SK-N-SH (cell line): ENCODE measurements around the gene ELAVL2. TPM values are rescaled to one million over a fixed set of nuclear protein-coding genes. Genes with fewer than 3 reads are reported as not detected.

ENCODE experiments used
- CTCF ChIA-PET: fragments of 300-600, 350-600 bp; formaldehyde crosslinking; extraction: SDS; loops from one replicate; lab custom pipeline; 2021; lab: Yijun Ruan, JAX
- POLR2A ChIA-PET: fragments of 350-600 bp; sonication (Branson Sonifier 250); formaldehyde crosslinking; extraction: SDS; loops from one replicate; lab custom pipeline; 2020; ENCODE audit warnings: antibody characterized with exemption, inconsistent platforms; lab: Yijun Ruan, JAX
- DNase-seq: peaks from one replicate; pipeline ENCODE4 v3.0.0; 2012
- H2AFZ ChIP-seq: fragments of 200-600 bp; sonication (generic); 2 replicates; pipeline ENCODE4 v1.8.1; 2016; ENCODE audit warnings: antibody characterized with exemption, mild to moderate bottlenecking, low read depth
- H3F3A ChIP-seq: fragments of 200-600 bp; sonication (generic); replicated peaks from 2 replicates; pipeline ENCODE3; 2016; ENCODE audit warnings: antibody characterized with exemption, mild to moderate bottlenecking; ENCODE audit not compliant: insufficient read depth
- H3K27ac ChIP-seq, 2 experiments: fragments of 200-500 bp in 1 of 2; fragments of 200-600 bp in 1 of 2; sonication (Bioruptor generic) in 1 of 2; sonication (generic), shearing (Covaris generic) in 1 of 2; 2 replicates each; pipeline versions ENCODE4 v1.5.1 to v1.6.1; 2014 to 2016; ENCODE audit warnings: low read depth in 2 of 2, inconsistent platforms in 1 of 2, low read length in 1 of 2, mild to moderate bottlenecking in 1 of 2, mixed read lengths in 1 of 2
- H3K27me3 ChIP-seq: fragments of 200-600 bp; sonication (generic), shearing (Covaris generic); 2 replicates; pipeline ENCODE4 v1.6.1; 2016; ENCODE audit warnings: mixed run types; ENCODE audit not compliant: insufficient read depth
- H3K36me3 ChIP-seq, 2 experiments: fragments of 200-500 bp in 1 of 2; fragments of 200-600 bp in 1 of 2; sonication (Bioruptor generic) in 1 of 2; sonication (generic) in 1 of 2; replicated peaks in 1 of 2; 2 replicates each; pipeline versions ENCODE3 to v1.5.1; 2014 to 2016; ENCODE audit warnings: low read length in 1 of 2, mild to moderate bottlenecking in 1 of 2; ENCODE audit not compliant: insufficient read depth in 2 of 2, control insufficient read depth in 1 of 2
- H3K4me1 ChIP-seq, 2 experiments: fragments of 200-500 bp in 1 of 2; fragments of 200-600 bp in 1 of 2; sonication (Bioruptor generic) in 1 of 2; sonication (generic), shearing (Covaris generic) in 1 of 2; 2 replicates each; pipeline versions ENCODE4 v1.5.1 to v1.6.1; 2014 to 2016; ENCODE audit warnings: low read depth in 1 of 2, low read length in 1 of 2, mixed run types in 1 of 2; ENCODE audit not compliant: insufficient read depth in 2 of 2, control insufficient read depth in 1 of 2
- H3K4me2 ChIP-seq: fragments of 200-600 bp; sonication (generic), shearing (Covaris generic); 2 replicates; pipeline ENCODE4 v1.6.1; 2017; ENCODE audit warnings: mixed run types
- H3K4me3 ChIP-seq, 2 experiments: fragments of 200-500 bp in 1 of 2; fragments of 200-600 bp in 1 of 2; sonication (Bioruptor generic) in 1 of 2; sonication (generic), shearing (Covaris generic) in 1 of 2; 2 replicates each; pipeline versions ENCODE4 v1.5.1 to v1.8.1; 2014 to 2016; ENCODE audit warnings: low read depth in 2 of 2, inconsistent platforms in 1 of 2, low read length in 1 of 2, mild to moderate bottlenecking in 1 of 2, mixed read lengths in 1 of 2, moderate library complexity in 1 of 2
- H3K79me2 ChIP-seq: fragments of 200-600 bp; sonication (generic); 2 replicates; pipeline ENCODE4 v1.8.1; 2017; ENCODE audit warnings: mild to moderate bottlenecking; ENCODE audit not compliant: insufficient read depth
- H3K9ac ChIP-seq: fragments of 200-600 bp; sonication (generic); 2 replicates; pipeline ENCODE4 v1.6.1; 2017; ENCODE audit warnings: mixed run types
- H3K9me2 ChIP-seq: fragments of 200-600 bp; sonication (generic); 2 replicates; pipeline ENCODE4 v1.6.1; 2017; ENCODE audit warnings: mixed run types
- H3K9me3 ChIP-seq: fragments of 200-600 bp; sonication (generic); 2 replicates; pipeline ENCODE4 v1.6.1; 2017; ENCODE audit warnings: mixed run types, mild to moderate bottlenecking, moderate library complexity
- H4K20me1 ChIP-seq: fragments of 200-600 bp; sonication (generic); 2 replicates; pipeline ENCODE4 v1.6.1; 2017; ENCODE audit warnings: mild to moderate bottlenecking, mixed run types; ENCODE audit not compliant: insufficient read depth
- CHD2 ChIP-seq: fragments of 150-350 bp; IDR thresholded peaks from 2 replicates; pipeline ENCODE4 v1.6.1; 2018; ENCODE audit warnings: low read length; ENCODE audit not compliant: partially characterized antibody
- ELF1 ChIP-seq: IDR thresholded peaks from 2 replicates; pipeline ENCODE4 v1.4.0; 2012
- FOXJ3 ChIP-seq: sonication (generic); formaldehyde crosslinking; IDR thresholded peaks from 2 replicates; pipeline ENCODE4 v1.5.1; 2020; ENCODE audit warnings: mild to moderate bottlenecking, missing genetic modification reagents
- FOXM1 ChIP-seq: IDR thresholded peaks from 2 replicates; pipeline ENCODE4 v1.4.0; 2012; ENCODE audit warnings: low read depth, mild to moderate bottlenecking
- GABPA ChIP-seq: IDR thresholded peaks from 2 replicates; pipeline ENCODE4 v1.4.0; 2012; ENCODE audit warnings: low read depth, mild to moderate bottlenecking
- JUND ChIP-seq: IDR thresholded peaks from 2 replicates; pipeline ENCODE4 v1.4.0; 2012
- MEF2A ChIP-seq: IDR thresholded peaks from 2 replicates; pipeline ENCODE4 v1.4.0; 2012; ENCODE audit warnings: low read depth, borderline replicate concordance
- MXI1 ChIP-seq: IDR thresholded peaks from 2 replicates; pipeline ENCODE4 v1.6.1; 2012; ENCODE audit warnings: mild to moderate bottlenecking, low read depth, low read length, improper control_type of control experiment
- NRF1 ChIP-seq: IDR thresholded peaks from 2 replicates; pipeline ENCODE4 v1.6.1; 2012; ENCODE audit warnings: low read depth, mild to moderate bottlenecking, low read length
- POLR2AphosphoS5 ChIP-seq: IDR thresholded peaks from 2 replicates; pipeline ENCODE4 v1.6.1; 2012; ENCODE audit warnings: low read depth, low read length
- RCOR1 ChIP-seq: fragments of 150-350 bp; IDR thresholded peaks from 2 replicates; pipeline ENCODE4 v1.6.1; 2017; ENCODE audit warnings: antibody characterized with exemption, low read length
- RFX5 ChIP-seq: IDR thresholded peaks from 2 replicates; pipeline ENCODE4 v1.6.1; 2012; ENCODE audit warnings: mild to moderate bottlenecking, improper control_type of control experiment, low read length
- WGBS: methylation state at CpG from one replicate; pipeline ENCODE4 v1.1.6; 2017; ENCODE audit warnings: low lambda C conversion rate; 5-methylcytosine and 5-hydroxymethylcytosine counted together
- polyA plus RNA-seq, 3 experiments: library from polyadenylated mRNA; depleted of rRNA; stranded (reverse); fragments of >200 nt; gene quantifications; 2 replicates each; pipeline ENCODE4 v1.2.3, GENCODE V29; 2012
- TF ChIP-seq, protein P1 (sequence below): IDR thresholded peaks from 2 replicates; pipeline ENCODE4; 2012
- TF ChIP-seq, protein P2 (sequence below): IDR thresholded peaks from 2 replicates; pipeline ENCODE4 v1.4.0; 2012; ENCODE audit warnings: low read depth
- TF ChIP-seq, protein P3 (sequence below): IDR thresholded peaks from 2 replicates; pipeline ENCODE4 v1.6.1; 2012; ENCODE audit warnings: mild to moderate bottlenecking, low read depth, low read length, moderate library complexity
- TF ChIP-seq, protein P4 (sequence below): fragments of 150-350 bp; IDR thresholded peaks from 2 replicates; pipeline ENCODE4 v1.6.1; 2017; ENCODE audit warnings: antibody characterized with exemption, low read length, low read depth, borderline replicate concordance
- TF ChIP-seq, protein P5 (sequence below): IDR thresholded peaks from 2 replicates; pipeline ENCODE4 v1.4.0; 2012; ENCODE audit warnings: low read depth, borderline replicate concordance

ELAVL2 gene
- polyA plus RNA-seq, 1 of the 3 experiments (the other 2 are of a cell fraction): 0.15 TPM

DNA sequence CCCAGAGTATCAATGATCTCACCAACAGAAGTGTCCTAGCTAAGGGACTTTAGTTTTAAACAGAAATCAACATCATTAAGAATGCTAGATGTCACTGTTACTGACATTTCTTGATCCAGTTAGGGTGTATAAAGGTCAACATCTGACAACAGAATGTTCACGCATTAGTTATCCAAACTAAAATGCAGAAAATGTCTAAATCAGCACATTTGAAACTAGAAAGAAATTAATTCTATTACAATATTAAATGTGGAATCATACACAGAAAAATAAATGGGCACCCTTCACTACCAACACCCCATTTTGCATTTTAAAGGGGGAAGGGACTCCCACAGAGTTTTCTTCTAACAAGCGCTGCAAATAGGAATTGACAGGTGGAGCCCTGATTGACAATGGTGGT, 24.5 kb downstream of the ELAVL2 start:
- CTCF ChIA-PET: interaction anchor here (1.0 kb wide), 1 partner anchor 15 kb away, joined by 3 read pairs; no protein-coding TSS in a partner anchor
- no peak overlapping the region for H3K27ac ChIP-seq
- peaks cover 0 to 4% of the 10 kb centered on the region in 2 experiments; a peak in 1 of 4 replicates for H3K4me1 ChIP-seq
- TF ChIP-seq GABPA (no peak), ELF1 (no peak), FOXJ3 (CRISPR knock-in tag) (no peak), JUND (no peak), POLR2AphosphoS5 (no peak), FOXM1 (no peak), MXI1 (no peak), MEF2A (no peak), RFX5 (no peak), NRF1 (no peak), CHD2 (no peak), RCOR1 (no peak)
- TF ChIP-seq, protein P1, sequence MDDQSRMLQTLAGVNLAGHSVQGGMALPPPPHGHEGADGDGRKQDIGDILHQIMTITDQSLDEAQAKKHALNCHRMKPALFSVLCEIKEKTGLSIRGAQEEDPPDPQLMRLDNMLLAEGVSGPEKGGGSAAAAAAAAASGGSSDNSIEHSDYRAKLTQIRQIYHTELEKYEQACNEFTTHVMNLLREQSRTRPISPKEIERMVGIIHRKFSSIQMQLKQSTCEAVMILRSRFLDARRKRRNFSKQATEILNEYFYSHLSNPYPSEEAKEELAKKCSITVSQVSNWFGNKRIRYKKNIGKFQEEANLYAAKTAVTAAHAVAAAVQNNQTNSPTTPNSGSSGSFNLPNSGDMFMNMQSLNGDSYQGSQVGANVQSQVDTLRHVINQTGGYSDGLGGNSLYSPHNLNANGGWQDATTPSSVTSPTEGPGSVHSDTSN: no peak
- TF ChIP-seq, protein P2, sequence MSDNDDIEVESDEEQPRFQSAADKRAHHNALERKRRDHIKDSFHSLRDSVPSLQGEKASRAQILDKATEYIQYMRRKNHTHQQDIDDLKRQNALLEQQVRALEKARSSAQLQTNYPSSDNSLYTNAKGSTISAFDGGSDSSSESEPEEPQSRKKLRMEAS: no peak
- TF ChIP-seq, protein P3, sequence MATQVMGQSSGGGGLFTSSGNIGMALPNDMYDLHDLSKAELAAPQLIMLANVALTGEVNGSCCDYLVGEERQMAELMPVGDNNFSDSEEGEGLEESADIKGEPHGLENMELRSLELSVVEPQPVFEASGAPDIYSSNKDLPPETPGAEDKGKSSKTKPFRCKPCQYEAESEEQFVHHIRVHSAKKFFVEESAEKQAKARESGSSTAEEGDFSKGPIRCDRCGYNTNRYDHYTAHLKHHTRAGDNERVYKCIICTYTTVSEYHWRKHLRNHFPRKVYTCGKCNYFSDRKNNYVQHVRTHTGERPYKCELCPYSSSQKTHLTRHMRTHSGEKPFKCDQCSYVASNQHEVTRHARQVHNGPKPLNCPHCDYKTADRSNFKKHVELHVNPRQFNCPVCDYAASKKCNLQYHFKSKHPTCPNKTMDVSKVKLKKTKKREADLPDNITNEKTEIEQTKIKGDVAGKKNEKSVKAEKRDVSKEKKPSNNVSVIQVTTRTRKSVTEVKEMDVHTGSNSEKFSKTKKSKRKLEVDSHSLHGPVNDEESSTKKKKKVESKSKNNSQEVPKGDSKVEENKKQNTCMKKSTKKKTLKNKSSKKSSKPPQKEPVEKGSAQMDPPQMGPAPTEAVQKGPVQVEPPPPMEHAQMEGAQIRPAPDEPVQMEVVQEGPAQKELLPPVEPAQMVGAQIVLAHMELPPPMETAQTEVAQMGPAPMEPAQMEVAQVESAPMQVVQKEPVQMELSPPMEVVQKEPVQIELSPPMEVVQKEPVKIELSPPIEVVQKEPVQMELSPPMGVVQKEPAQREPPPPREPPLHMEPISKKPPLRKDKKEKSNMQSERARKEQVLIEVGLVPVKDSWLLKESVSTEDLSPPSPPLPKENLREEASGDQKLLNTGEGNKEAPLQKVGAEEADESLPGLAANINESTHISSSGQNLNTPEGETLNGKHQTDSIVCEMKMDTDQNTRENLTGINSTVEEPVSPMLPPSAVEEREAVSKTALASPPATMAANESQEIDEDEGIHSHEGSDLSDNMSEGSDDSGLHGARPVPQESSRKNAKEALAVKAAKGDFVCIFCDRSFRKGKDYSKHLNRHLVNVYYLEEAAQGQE: no peak
- TF ChIP-seq, protein P4, sequence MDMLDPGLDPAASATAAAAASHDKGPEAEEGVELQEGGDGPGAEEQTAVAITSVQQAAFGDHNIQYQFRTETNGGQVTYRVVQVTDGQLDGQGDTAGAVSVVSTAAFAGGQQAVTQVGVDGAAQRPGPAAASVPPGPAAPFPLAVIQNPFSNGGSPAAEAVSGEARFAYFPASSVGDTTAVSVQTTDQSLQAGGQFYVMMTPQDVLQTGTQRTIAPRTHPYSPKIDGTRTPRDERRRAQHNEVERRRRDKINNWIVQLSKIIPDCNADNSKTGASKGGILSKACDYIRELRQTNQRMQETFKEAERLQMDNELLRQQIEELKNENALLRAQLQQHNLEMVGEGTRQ: no peak
- TF ChIP-seq, protein P5, sequence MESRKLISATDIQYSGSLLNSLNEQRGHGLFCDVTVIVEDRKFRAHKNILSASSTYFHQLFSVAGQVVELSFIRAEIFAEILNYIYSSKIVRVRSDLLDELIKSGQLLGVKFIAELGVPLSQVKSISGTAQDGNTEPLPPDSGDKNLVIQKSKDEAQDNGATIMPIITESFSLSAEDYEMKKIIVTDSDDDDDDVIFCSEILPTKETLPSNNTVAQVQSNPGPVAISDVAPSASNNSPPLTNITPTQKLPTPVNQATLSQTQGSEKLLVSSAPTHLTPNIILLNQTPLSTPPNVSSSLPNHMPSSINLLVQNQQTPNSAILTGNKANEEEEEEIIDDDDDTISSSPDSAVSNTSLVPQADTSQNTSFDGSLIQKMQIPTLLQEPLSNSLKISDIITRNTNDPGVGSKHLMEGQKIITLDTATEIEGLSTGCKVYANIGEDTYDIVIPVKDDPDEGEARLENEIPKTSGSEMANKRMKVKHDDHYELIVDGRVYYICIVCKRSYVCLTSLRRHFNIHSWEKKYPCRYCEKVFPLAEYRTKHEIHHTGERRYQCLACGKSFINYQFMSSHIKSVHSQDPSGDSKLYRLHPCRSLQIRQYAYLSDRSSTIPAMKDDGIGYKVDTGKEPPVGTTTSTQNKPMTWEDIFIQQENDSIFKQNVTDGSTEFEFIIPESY: no peak
- no peaks in the 10 kb centered on the region for H3K9me2 ChIP-seq
- H2AFZ ChIP-seq: no peak overlapping the region
- H3K9me3 ChIP-seq: no peaks in the 10 kb centered on the region
- POLR2A ChIA-PET: no interaction called here
- no peaks in the 10 kb centered on the region for H4K20me1 ChIP-seq
- no peak for DNase-seq
- no peaks in the 10 kb centered on the region for H3K79me2 ChIP-seq
- no peaks in the 10 kb centered on the region for H3F3A ChIP-seq
- 76% methylated on average over 2 of the region's 2 CpGs for WGBS
- no peak overlapping the region for H3K4me3 ChIP-seq
- H3K36me3 ChIP-seq: no peaks in the 10 kb centered on the region
- no peaks in the 10 kb centered on the region for H3K27me3 ChIP-seq
- H3K9ac ChIP-seq: no peak overlapping the region
- H3K4me2 ChIP-seq: no peak overlapping the region
